ENCODE results near the gene GRIN1.

- TF ChIP-seq POLR2A (IDR thresholded peaks at IDR 0.05; ENCODE audit: low read length) (no peak), GATA1 (IDR thresholded peaks at IDR 0.05; ENCODE audit: low read depth, low read length) (no peak)
These were observed 30.2 kb downstream of the GRIN1 start for GRCh38 chr9:137168904-137169856.
